ENCODE results near the gene FGF18.

Gene FGF18

DNA sequence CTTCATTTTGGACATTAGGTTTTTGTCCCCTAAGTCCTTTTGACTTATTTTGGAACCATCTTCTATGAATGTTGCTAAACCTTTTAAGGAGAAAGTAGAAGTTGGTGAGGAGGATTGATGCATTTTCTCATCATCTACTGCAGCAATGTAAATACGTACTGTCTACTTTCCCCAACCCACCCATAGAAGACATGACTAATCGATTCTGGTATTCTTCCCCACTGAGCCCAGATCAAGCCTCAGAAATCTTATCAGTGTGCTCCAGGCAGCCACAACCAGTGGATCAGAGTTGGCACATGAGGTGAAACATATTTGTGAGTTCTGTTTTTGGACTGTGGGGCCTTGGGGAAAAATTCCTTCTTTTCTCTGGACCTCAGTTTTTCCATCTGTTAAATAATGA is 57.7 kb downstream of the FGF18 start:
- Histone ChIP-seq H4K20me1 (ENCODE audit: insufficient read depth, low read length, poor library complexity, severe bottlenecking) (no peaks in the 10 kb centered on the region), H3K36me3 (ENCODE audit: insufficient read depth, low read length) (no peaks in the 10 kb centered on the region), H3K27me3 (ENCODE audit: insufficient read depth, low read length, poor library complexity, severe bottlenecking) (no peaks in the 10 kb centered on the region), H3K4me3 (ENCODE audit: low read length, poor library complexity, severe bottlenecking) (no peak overlapping the region), H3K4me1 (ENCODE audit: insufficient read depth, low read length, poor library complexity, severe bottlenecking) (peaks cover 13% of the 10 kb centered on the region), H3K79me2 (ENCODE audit: insufficient read depth, low read length) (no peaks in the 10 kb centered on the region), H3F3A (ENCODE audit: low read depth) (no peaks in the 10 kb centered on the region), H3K9ac (ENCODE audit: low read depth, low read length, poor library complexity, severe bottlenecking) (no peak overlapping the region), H2AFZ (ENCODE audit: low read length) (no peak overlapping the region), H3K9me3 (ENCODE audit: insufficient read depth, low read depth, low read length) (no peaks in the 10 kb centered on the region), H3K9me2 (replicated peaks; ENCODE audit: low read depth, low read length) (no peaks in the 10 kb centered on the region), H3K4me2 (ENCODE audit: low read depth, low read length, poor library complexity, severe bottlenecking) (no peak overlapping the region)
- TF ChIP-seq, protein P1, sequence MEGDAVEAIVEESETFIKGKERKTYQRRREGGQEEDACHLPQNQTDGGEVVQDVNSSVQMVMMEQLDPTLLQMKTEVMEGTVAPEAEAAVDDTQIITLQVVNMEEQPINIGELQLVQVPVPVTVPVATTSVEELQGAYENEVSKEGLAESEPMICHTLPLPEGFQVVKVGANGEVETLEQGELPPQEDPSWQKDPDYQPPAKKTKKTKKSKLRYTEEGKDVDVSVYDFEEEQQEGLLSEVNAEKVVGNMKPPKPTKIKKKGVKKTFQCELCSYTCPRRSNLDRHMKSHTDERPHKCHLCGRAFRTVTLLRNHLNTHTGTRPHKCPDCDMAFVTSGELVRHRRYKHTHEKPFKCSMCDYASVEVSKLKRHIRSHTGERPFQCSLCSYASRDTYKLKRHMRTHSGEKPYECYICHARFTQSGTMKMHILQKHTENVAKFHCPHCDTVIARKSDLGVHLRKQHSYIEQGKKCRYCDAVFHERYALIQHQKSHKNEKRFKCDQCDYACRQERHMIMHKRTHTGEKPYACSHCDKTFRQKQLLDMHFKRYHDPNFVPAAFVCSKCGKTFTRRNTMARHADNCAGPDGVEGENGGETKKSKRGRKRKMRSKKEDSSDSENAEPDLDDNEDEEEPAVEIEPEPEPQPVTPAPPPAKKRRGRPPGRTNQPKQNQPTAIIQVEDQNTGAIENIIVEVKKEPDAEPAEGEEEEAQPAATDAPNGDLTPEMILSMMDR (conservative IDR thresholded peaks at IDR 0.05; ENCODE audit: low read length), result no peak
- no peak for TF ChIP-seq EZH2phosphoT487 (IDR thresholded peaks at IDR 0.05; ENCODE audit: borderline replicate concordance)

DNA sequence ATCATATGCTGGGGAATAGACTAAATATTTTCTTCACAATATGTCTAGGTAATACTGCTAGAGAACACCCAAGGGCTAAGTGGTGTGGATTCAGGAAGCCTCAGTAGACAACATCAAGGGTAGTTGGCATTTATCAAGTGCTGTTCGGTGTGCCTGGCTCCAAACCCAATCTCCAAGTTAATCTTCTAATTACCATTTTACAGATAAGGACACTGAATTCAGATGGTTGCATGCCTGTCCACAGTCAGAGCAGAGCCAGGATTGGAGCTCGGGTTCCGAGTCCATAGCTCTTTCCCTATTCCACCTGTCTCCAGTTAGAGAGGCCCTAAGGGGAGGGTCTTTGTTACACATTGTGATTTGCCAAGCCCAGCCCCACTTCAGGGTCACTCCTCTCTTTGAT is 58.2 kb downstream of the FGF18 start:
- Histone ChIP-seq H3K4me1 (ENCODE audit: insufficient read depth, low read length, poor library complexity, severe bottlenecking) (peaks cover 13% of the 10 kb centered on the region), H3K9me3 (ENCODE audit: insufficient read depth, low read depth, low read length) (no peaks in the 10 kb centered on the region), H3K4me2 (ENCODE audit: low read depth, low read length, poor library complexity, severe bottlenecking) (no peak overlapping the region), H4K20me1 (ENCODE audit: insufficient read depth, low read length, poor library complexity, severe bottlenecking) (no peaks in the 10 kb centered on the region), H3K79me2 (ENCODE audit: insufficient read depth, low read length) (no peaks in the 10 kb centered on the region), H3K36me3 (ENCODE audit: insufficient read depth, low read length) (no peaks in the 10 kb centered on the region), H3K9ac (ENCODE audit: low read depth, low read length, poor library complexity, severe bottlenecking) (no peak overlapping the region), H3K4me3 (ENCODE audit: low read length, poor library complexity, severe bottlenecking) (no peak overlapping the region), H3K9me2 (replicated peaks; ENCODE audit: low read depth, low read length) (no peaks in the 10 kb centered on the region), H3K27me3 (ENCODE audit: insufficient read depth, low read length, poor library complexity, severe bottlenecking) (no peaks in the 10 kb centered on the region), H2AFZ (ENCODE audit: low read length) (no peak overlapping the region), H3F3A (ENCODE audit: low read depth) (no peaks in the 10 kb centered on the region)
- no peak for TF ChIP-seq EZH2phosphoT487 (IDR thresholded peaks at IDR 0.05; ENCODE audit: borderline replicate concordance)

DNA sequence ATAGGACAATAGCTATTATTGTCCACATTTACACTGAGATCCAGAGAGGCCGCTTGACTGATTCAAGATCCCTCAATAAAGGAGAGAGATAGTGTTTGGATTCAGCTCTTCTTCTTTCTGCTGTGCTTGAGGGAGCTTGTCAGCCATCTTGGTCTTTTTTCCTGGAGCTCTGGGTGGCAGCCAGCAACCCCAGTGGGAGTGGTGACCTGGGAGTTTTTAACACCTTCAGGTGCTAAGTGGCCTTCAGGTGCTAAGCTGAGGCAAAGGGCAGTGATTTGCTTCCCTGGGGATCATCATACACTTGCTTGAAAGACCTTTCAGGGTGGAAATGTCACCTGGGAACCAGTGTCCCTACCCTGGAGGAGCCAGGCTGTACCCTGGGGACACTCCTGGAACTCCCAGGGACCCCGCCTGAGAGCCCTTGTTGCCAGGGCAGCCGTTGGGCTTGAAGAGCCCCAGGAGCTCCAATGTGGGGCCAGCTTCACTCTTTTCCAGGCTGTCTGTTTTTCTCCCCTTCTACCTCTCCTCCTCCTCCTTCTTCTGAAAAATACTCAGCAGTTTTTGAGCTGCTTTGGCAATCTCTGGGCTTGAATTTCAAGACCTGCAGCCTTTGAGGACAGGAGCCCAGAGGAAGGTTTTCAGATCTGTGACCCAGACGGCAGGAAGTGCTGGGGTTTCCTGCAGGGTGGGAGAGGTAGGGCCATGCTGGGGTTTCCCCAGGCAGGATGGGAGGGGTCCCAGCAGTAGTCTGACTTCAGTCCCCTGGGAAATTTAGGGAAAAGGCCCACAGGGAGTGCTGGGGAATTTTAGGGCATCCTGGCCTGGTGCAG is 59.7 kb downstream of the FGF18 start:
- Histone ChIP-seq H3K27me3 (ENCODE audit: insufficient read depth, low read length, poor library complexity, severe bottlenecking) (no peaks in the 10 kb centered on the region), H3K9me3 (ENCODE audit: insufficient read depth, low read depth, low read length) (no peaks in the 10 kb centered on the region), H4K20me1 (ENCODE audit: insufficient read depth, low read length, poor library complexity, severe bottlenecking) (no peaks in the 10 kb centered on the region), H3K4me3 (ENCODE audit: low read length, poor library complexity, severe bottlenecking) (no peak overlapping the region), H3K4me2 (ENCODE audit: low read depth, low read length, poor library complexity, severe bottlenecking) (peak overlapping the region; percentile 57), H3K4me1 (ENCODE audit: insufficient read depth, low read length, poor library complexity, severe bottlenecking) (peaks cover 13% of the 10 kb centered on the region), H3K9ac (ENCODE audit: low read depth, low read length, poor library complexity, severe bottlenecking) (no peak overlapping the region), H2AFZ (ENCODE audit: low read length) (no peak overlapping the region), H3F3A (ENCODE audit: low read depth) (no peaks in the 10 kb centered on the region), H3K36me3 (ENCODE audit: insufficient read depth, low read length) (no peaks in the 10 kb centered on the region), H3K9me2 (replicated peaks; ENCODE audit: low read depth, low read length) (no peaks in the 10 kb centered on the region), H3K79me2 (ENCODE audit: insufficient read depth, low read length) (no peaks in the 10 kb centered on the region)
- TF ChIP-seq, protein P1 (conservative IDR thresholded peaks at IDR 0.05; ENCODE audit: low read length), result no peak
- TF ChIP-seq EZH2phosphoT487 (IDR thresholded peaks at IDR 0.05; ENCODE audit: borderline replicate concordance), result no peak

DNA sequence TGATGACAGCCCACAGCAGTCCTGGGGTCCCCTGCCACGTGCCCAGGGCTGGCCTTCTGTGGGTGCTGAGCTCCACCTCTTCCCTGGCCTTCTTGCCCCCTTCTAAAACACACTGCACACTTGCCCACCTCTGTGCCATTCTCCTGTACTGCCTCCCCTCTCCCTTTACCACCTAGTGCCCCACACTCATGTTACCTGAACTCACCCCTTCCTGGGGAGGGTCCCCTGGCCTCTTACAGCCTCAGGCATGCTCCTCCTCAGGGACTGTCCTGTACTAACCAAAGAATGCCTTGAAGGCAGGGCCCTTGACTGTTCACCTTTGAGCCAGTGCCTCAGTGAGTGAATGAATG is 60.3 kb downstream of the FGF18 start:
- H3K4me2 ChIP-seq (ENCODE audit: low read depth, low read length, poor library complexity, severe bottlenecking), result peak overlapping the region; percentile 57
- no peak overlapping the region for H3K4me3 ChIP-seq (ENCODE audit: low read length, poor library complexity, severe bottlenecking)
- no peaks in the 10 kb centered on the region for H3F3A ChIP-seq (ENCODE audit: low read depth)
- H3K79me2 ChIP-seq (ENCODE audit: insufficient read depth, low read length), result no peaks in the 10 kb centered on the region
- H4K20me1 ChIP-seq (ENCODE audit: insufficient read depth, low read length, poor library complexity, severe bottlenecking), result no peaks in the 10 kb centered on the region
- no peak overlapping the region for H3K9ac ChIP-seq (ENCODE audit: low read depth, low read length, poor library complexity, severe bottlenecking)
- TF ChIP-seq EZH2phosphoT487 (IDR thresholded peaks at IDR 0.05; ENCODE audit: borderline replicate concordance), result no peak
- peaks cover 13% of the 10 kb centered on the region for H3K4me1 ChIP-seq (ENCODE audit: insufficient read depth, low read length, poor library complexity, severe bottlenecking)
- H3K9me2 ChIP-seq (replicated peaks; ENCODE audit: low read depth, low read length), result no peaks in the 10 kb centered on the region
- H3K36me3 ChIP-seq (ENCODE audit: insufficient read depth, low read length), result no peaks in the 10 kb centered on the region
- H3K9me3 ChIP-seq (ENCODE audit: insufficient read depth, low read depth, low read length), result no peaks in the 10 kb centered on the region
- no peaks in the 10 kb centered on the region for H3K27me3 ChIP-seq (ENCODE audit: insufficient read depth, low read length, poor library complexity, severe bottlenecking)
- H2AFZ ChIP-seq (ENCODE audit: low read length), result no peak overlapping the region

Measured in Loucy (cell line).